Upper lobe of left lung (tissue), 6 donors: ENCODE measurements around the gene ELANE. TPM values are rescaled to one million over a fixed set of nuclear protein-coding genes. Genes with fewer than 3 reads are reported as not detected.
"Not testable (repeated sequence)": the region's sequence is repeated elsewhere in the genome, so short reads cannot be mapped to it uniquely, and the experiment has no call there.

ENCODE experiments used
- ATAC-seq, 2 donors: fragments of 200-7000 bp; cut with Tn5 transposase; one replicate each; pipeline ENCODE4 v1.9.1; 2022; ENCODE audit warnings: mild to moderate bottlenecking in 2 of 2, moderate library complexity in 2 of 2; ENCODE audit not compliant: low FRiP score in 2 of 2
- DNase-seq, 2 donors: peaks; one replicate each; pipeline ENCODE4 v3.0.0-alpha.2; 2019 to 2020
- H3K27ac ChIP-seq, 4 donors: fragments of 200-600 bp; sonication (generic); one replicate each; pipeline ENCODE4 v1.5.1; 2016 to 2019
- H3K27me3 ChIP-seq, 4 donors: fragments of 200-600 bp; sonication (generic); one replicate each; pipeline ENCODE4 v1.5.1; 2017 to 2019
- H3K36me3 ChIP-seq, 4 donors: fragments of 200-600 bp; sonication (generic); one replicate each; pipeline ENCODE4 v1.5.1; 2016 to 2019
- H3K4me1 ChIP-seq, 4 donors: fragments of 200-600 bp; sonication (generic); one replicate each; pipeline ENCODE4 v1.5.1; 2018 to 2019
- H3K4me3 ChIP-seq, 4 donors: fragments of 200-600 bp; sonication (generic); one replicate each; pipeline ENCODE4 v1.5.1; 2017 to 2019; ENCODE audit warnings: mild to moderate bottlenecking in 2 of 4, moderate library complexity in 1 of 4
- H3K9me3 ChIP-seq, 4 donors: fragments of 200-600 bp; sonication (generic); one replicate each; pipeline ENCODE4 v1.5.1; 2018 to 2019
- CTCF ChIP-seq, 6 experiments: fragments of 450-650 bp in 4 of 6; fragments of 200-600 bp in 2 of 6; sonication (generic) in 2 of 6; IDR thresholded peaks; one replicate each; pipeline ENCODE4 v1.5.1; 2016 to 2019; ENCODE audit warnings: antibody characterized with exemption in 6 of 6
- EP300 ChIP-seq, 4 donors: sonication (generic); formaldehyde crosslinking; IDR thresholded peaks; one replicate each; pipeline ENCODE4 v1.5.1; 2017; ENCODE audit warnings: antibody characterized with exemption in 4 of 4, control low read depth in 2 of 4
- POLR2A ChIP-seq, 4 donors: fragments of 450-650 bp; IDR thresholded peaks; one replicate each; pipeline ENCODE4 v1.5.1; 2016 to 2017; ENCODE audit warnings: antibody characterized with exemption in 4 of 4, mild to moderate bottlenecking in 2 of 4
- POLR2AphosphoS5 ChIP-seq, 2 donors: sonication (generic); formaldehyde crosslinking; IDR thresholded peaks; one replicate each; pipeline ENCODE4 v1.5.1; 2017; ENCODE audit warnings: antibody characterized with exemption in 2 of 2
- WGBS, 2 donors: methylation state at CpG; one replicate each; pipeline ENCODE4 v1.1.5; 2017 to 2018; 5-methylcytosine and 5-hydroxymethylcytosine counted together
- total RNA-seq, 6 donors: library from RNA; depleted of rRNA in 4 of 6; stranded (reverse); fragments of >200 nt in 4 of 6; gene quantifications; one replicate each; pipeline versions ENCODE4 v1.1.0 to v1.2.1, GENCODE V29; 2016 to 2021
- donor health status: DM: no; HTN: no; CAD: no; lungs with moderate emphysema.
- donor health status: DM: no; HTN: yes; CAD: no; lungs with severe emphysema.

ELANE gene
- total RNA-seq, 6 donors from 2014 or later: 0.69 to 11.9 (median 1.3) TPM; not detected in 1

GRCh38 chr19:848386-848921, 3.6 kb upstream of the ELANE start:
- DNase-seq: no peak
- ATAC-seq: peak in 1 of 2 donors; percentile 56
- WGBS, 2 donors: 39 to 40% methylated on average over 10 to 12 of the region's 12 CpGs
- Histone ChIP-seq H3K27me3 (peaks cover 0 to 32% (median 13%) of the 10 kb centered on the region in 4 donors), H3K9me3 (no peaks in the 10 kb centered on the region), H3K4me1 (peaks cover 15 to 40% (median 24%) of the 10 kb centered on the region in 4 donors), H3K36me3 (no peaks in the 10 kb centered on the region), H3K4me3 (no peak overlapping the region), H3K27ac (no peak overlapping the region)
- TF ChIP-seq POLR2AphosphoS5 (IDR thresholded peaks at IDR 0.05) (no peak), POLR2A (IDR thresholded peaks at IDR 0.05) (no peak), CTCF (IDR thresholded peaks at IDR 0.05) (no peak), EP300 (IDR thresholded peaks at IDR 0.05) (no peak)

GRCh38 chr19:849195-849594, 2.9 kb upstream of the ELANE start:
- H3K36me3 ChIP-seq, ATAC-seq, H3K27ac ChIP-seq, H3K4me3 ChIP-seq, H3K9me3 ChIP-seq, DNase-seq: not testable (repeated sequence)
- Histone ChIP-seq H3K4me1 (peaks cover 9 to 33% (median 18%) of the 10 kb centered on the region in 4 donors), H3K27me3 (peaks cover 0 to 26% (median 8%) of the 10 kb centered on the region in 4 donors)
- WGBS, 2 donors: 77 to 85% methylated on average over 8 of the region's 8 CpGs

GRCh38 chr19:850221-850978, 1.7 kb upstream of the ELANE start:
- Histone ChIP-seq H3K4me3 (no peak overlapping the region), H3K27ac (peak overlapping the region; percentile 68 to 79 (median 76)), H3K4me1 (peaks cover 9 to 29% (median 18%) of the 10 kb centered on the region in 4 donors), H3K9me3 (no peaks in the 10 kb centered on the region), H3K36me3 (no peaks in the 10 kb centered on the region), H3K27me3 (peaks cover 0 to 23% (median 8%) of the 10 kb centered on the region in 4 donors)
- peak; percentile 92 to 93 for DNase-seq
- ATAC-seq: peak; percentile 86 to 92
- 20 to 39% methylated on average over 11 to 24 of the region's 28 CpGs for WGBS, 2 donors
- TF ChIP-seq EP300 (IDR thresholded peaks at IDR 0.05): peak in 3 of 4 donors; percentile 63 to 91 (median 85)
- no peak for TF ChIP-seq CTCF (IDR thresholded peaks at IDR 0.05)
- TF ChIP-seq POLR2A (IDR thresholded peaks at IDR 0.05): peak in 1 of 4 donors; percentile 27
- peak; percentile 91 for TF ChIP-seq POLR2AphosphoS5 (IDR thresholded peaks at IDR 0.05)

- Histone ChIP-seq H3K4me1 (peaks cover 9 to 29% (median 18%) of the 10 kb centered on the region in 4 donors), H3K9me3 (no peaks in the 10 kb centered on the region), H3K4me3 (no peak overlapping the region), H3K36me3 (no peaks in the 10 kb centered on the region), H3K27me3 (peaks cover 0 to 21% (median 8%) of the 10 kb centered on the region in 4 donors), H3K27ac (peak overlapping the region; percentile 68 to 79 (median 76))
- WGBS, 2 donors: 38 to 53% methylated on average over 6 to 12 of the region's 13 CpGs
- DNase-seq (no peak), ATAC-seq (no peak)
- no peak for TF ChIP-seq CTCF (IDR thresholded peaks at IDR 0.05)
- TF ChIP-seq EP300 (IDR thresholded peaks at IDR 0.05): no peak
- no peak for TF ChIP-seq POLR2AphosphoS5 (IDR thresholded peaks at IDR 0.05)
- no peak for TF ChIP-seq POLR2A (IDR thresholded peaks at IDR 0.05)
Observed at GRCh38 chr19:850979-851335, 1.1 kb upstream of the ELANE start.

GRCh38 chr19:853014-853585, 997 bp downstream of the ELANE start:
- H3K4me3 ChIP-seq: peak overlapping the region in 3 of 4 donors; percentile 7 to 19 (median 10)

GRCh38 chr19:853614-854220, 1.6 kb downstream of the ELANE start:
- DNase-seq, H3K36me3 ChIP-seq, ATAC-seq, H3K9me3 ChIP-seq, H3K4me3 ChIP-seq, H3K27ac ChIP-seq: not testable (repeated sequence)
- WGBS, 2 donors: 86 to 89% methylated on average over 7 to 8 of the region's 17 CpGs
- peaks cover 9 to 30% (median 12%) of the 10 kb centered on the region in 4 donors for H3K4me1 ChIP-seq
- H3K27me3 ChIP-seq: peaks cover 0 to 15% (median 8%) of the 10 kb centered on the region in 4 donors

More at GRCh38 chr19:853014-853585, 997 bp downstream of the ELANE start:
- H3K27me3 ChIP-seq: peaks cover 0 to 15% (median 8%) of the 10 kb centered on the region in 4 donors
- H3K9me3 ChIP-seq: no peaks in the 10 kb centered on the region
- peaks cover 9 to 29% (median 13%) of the 10 kb centered on the region in 4 donors for H3K4me1 ChIP-seq
- H3K36me3 ChIP-seq: no peaks in the 10 kb centered on the region
- ATAC-seq (no peak), DNase-seq (peak in 1 of 2 donors; percentile 79)
- WGBS, 2 donors: 9 to 67% methylated on average over 3 to 18 of the region's 67 CpGs
- H3K27ac ChIP-seq: no peak overlapping the region
- no peak for TF ChIP-seq CTCF (IDR thresholded peaks at IDR 0.05)
- no peak for TF ChIP-seq EP300 (IDR thresholded peaks at IDR 0.05)
- TF ChIP-seq POLR2AphosphoS5 (IDR thresholded peaks at IDR 0.05): no peak
- TF ChIP-seq POLR2A (IDR thresholded peaks at IDR 0.05): no peak
